K562 (cell line): ENCODE data around the gene ZP3. TPM values are rescaled to one million over a fixed set of nuclear protein-coding genes. Genes with fewer than 3 reads are reported as not detected.
"Not testable (repeated sequence)": the region's sequence is repeated elsewhere in the genome, so short reads cannot be mapped to it uniquely, and the experiment has no call there.

Experiments
- ATAC-seq: fragments of 200-7000 bp; cut with Tn5 transposase; 3 replicates; pipeline ENCODE4 v1.9.1; 2020; ENCODE audit warnings: moderate library complexity
- BruUV-seq: library from RNA; stranded (reverse); fragments of 400-500 nt; replicated peaks from 2 replicates; lab custom pipeline; 2021; lab: Mats Ljungman, UMichigan
- CTCF ChIA-PET: fragments of 300-600 bp; formaldehyde crosslinking; extraction: SDS; loops from one replicate; lab custom pipeline; 2021; ENCODE audit warnings: low intra/inter-chr PET ratio; lab: Yijun Ruan, JAX
- POLR2A ChIA-PET: fragments of 300-600, 350-650 bp; sonication (Branson Sonifier 250); formaldehyde crosslinking; extraction: SDS; loops from one replicate; lab custom pipeline; 2021; ENCODE audit warnings: antibody characterized with exemption, inconsistent platforms; lab: Yijun Ruan, JAX
- DNase-seq, 4 experiments: peaks; one replicate each; pipeline versions ENCODE4 v3.0.0 to v3.0.0-alpha.2; 2011 to 2018; ENCODE audit warnings: low spot score in 3 of 4, mixed read lengths in 3 of 4; ENCODE audit errors: extremely low read depth in 1 of 4
- FAIRE-seq: peaks from 2 replicates; lab custom pipeline; 2011; peaks lifted over from hg19 to GRCh38; lab: Jason Lieb, UNC
- H2AFZ ChIP-seq: 2 replicates; pipeline ENCODE4 v1.6.0; 2011; ENCODE audit warnings: low read depth, low read length, control low read depth, inconsistent platforms
- H3K27ac ChIP-seq: fragments of 200-600 bp; 3 replicates; pipeline ENCODE4 v1.8.0; 2011; ENCODE audit warnings: low read depth, mild to moderate bottlenecking, control low read depth, inconsistent platforms, low read length, moderate library complexity, mixed read lengths; ENCODE audit errors: extremely low read depth
- H3K27me3 ChIP-seq, 2 experiments: fragments of 300-600 bp in 1 of 2; 2 replicates in 1 of 2; 3 replicates in 1 of 2; pipeline versions ENCODE4 v1.6.0 to v1.8.0; 2011; ENCODE audit warnings: inconsistent platforms in 2 of 2, low read length in 2 of 2, mild to moderate bottlenecking in 1 of 2, mixed read lengths in 1 of 2, moderate library complexity in 1 of 2; ENCODE audit not compliant: control insufficient read depth in 2 of 2, insufficient read depth in 2 of 2
- H3K36me3 ChIP-seq: fragments of 300-600 bp; 3 replicates; pipeline ENCODE4 v1.8.0; 2011; ENCODE audit warnings: mild to moderate bottlenecking, low read length, inconsistent platforms; ENCODE audit not compliant: control insufficient read depth, insufficient read depth
- H3K4me1 ChIP-seq, 2 experiments: fragments of 200-600 bp in 1 of 2; replicated peaks in 1 of 2; 2 replicates in 1 of 2; 3 replicates in 1 of 2; pipeline versions ENCODE4 v1.5.1 to v1.8.0; 2011; ENCODE audit warnings: inconsistent platforms in 2 of 2, low read length in 2 of 2, mild to moderate bottlenecking in 1 of 2, mixed read lengths in 1 of 2, moderate library complexity in 1 of 2; ENCODE audit not compliant: control insufficient read depth in 2 of 2, insufficient read depth in 2 of 2
- H3K4me2 ChIP-seq: 2 replicates; pipeline ENCODE4 v1.6.1; 2011; ENCODE audit warnings: low read length, control low read depth, inconsistent platforms, mixed read lengths; ENCODE audit not compliant: insufficient read depth
- H3K4me3 ChIP-seq: fragments of 200-600 bp; sonication (generic), shearing (Covaris generic); 2 replicates; pipeline ENCODE4 v1.5.1; 2016; ENCODE audit warnings: control low read depth, inconsistent platforms
- H3K79me2 ChIP-seq: fragments of 200-600 bp; 3 replicates; pipeline ENCODE4 v1.8.0; 2011; ENCODE audit warnings: low read length, inconsistent platforms; ENCODE audit not compliant: control insufficient read depth, insufficient read depth
- H3K9ac ChIP-seq, 2 experiments: 2 replicates each; pipeline versions ENCODE4 v1.6.0 to v1.6.1; 2011; ENCODE audit warnings: low read depth in 2 of 2, low read length in 2 of 2, control low read depth in 1 of 2, inconsistent platforms in 1 of 2, mild to moderate bottlenecking in 1 of 2, mixed read lengths in 1 of 2; ENCODE audit not compliant: insufficient read depth in 1 of 2
- H3K9me1 ChIP-seq: one replicate; pipeline ENCODE4 v1.6.0; 2011; ENCODE audit warnings: inconsistent platforms, mild to moderate bottlenecking, low read length, moderate library complexity; ENCODE audit not compliant: control insufficient read depth, insufficient read depth
- H3K9me3 ChIP-seq: replicated peaks from 2 replicates; pipeline ENCODE4 v1.5.1; 2011; ENCODE audit warnings: low read depth, low read length, inconsistent platforms; ENCODE audit not compliant: control insufficient read depth, insufficient read depth
- H4K20me1 ChIP-seq: replicated peaks from 2 replicates; pipeline ENCODE4 v1.6.1; 2011; ENCODE audit warnings: low read length, inconsistent platforms, mixed read lengths; ENCODE audit not compliant: control insufficient read depth, insufficient read depth
- FOXA1 ChIP-seq: fragments of 450-650 bp; IDR thresholded peaks from 2 replicates; pipeline ENCODE4 v1.6.1; 2016; ENCODE audit warnings: mild to moderate bottlenecking, borderline replicate concordance
- RBFOX2 ChIP-seq: fragments of 200-400 bp; formaldehyde crosslinking; IDR thresholded peaks from 2 replicates; pipeline ENCODE4 v1.6.1; 2017; ENCODE audit warnings: low read depth, mild to moderate bottlenecking, low read length, moderate library complexity
- WGBS: fragments of 100-300 bp; shearing (Covaris generic); methylation state at CpG from one replicate; pipeline ENCODE4 v1.1.6; 2016; ENCODE audit warnings: low coverage, mixed read lengths; ENCODE audit not compliant: insufficient coverage; ENCODE audit errors: missing lambda C conversion rate; 5-methylcytosine and 5-hydroxymethylcytosine counted together
- in situ Hi-C: fragments of 300-500 bp; cut with MboI; formaldehyde crosslinking; loops from 4 replicates; pipeline ENCODE4 v1.15.0; 2018; ENCODE audit warnings: inconsistent platforms, mixed read lengths
- intact Hi-C: fragments of 100-400 bp; cut with micrococcal nuclease; formaldehyde crosslinking; loops from 2 replicates; pipeline ENCODE4 v1.14.2; 2022
- polyA plus RNA-seq, 8 experiments: library from polyadenylated mRNA; depleted of rRNA in 4 of 8; stranded (reverse) in 5 of 8; unstranded in 3 of 8; fragments of >200 nt; fragmentation: Nextera tagmentation in 2 of 8; fragmentation: Illumina TruSeq in 1 of 8; extraction: Ambion mirVana in 2 of 8; extraction: Trizol in 1 of 8; gene quantifications; 2 replicates each; pipeline versions ENCODE4 v1.2.1 to v1.2.3, GENCODE V29; 2011 to 2014; ENCODE audit warnings: inconsistent platforms in 1 of 8, missing spikeins in 1 of 8
- total RNA-seq, 7 experiments: library from RNA; depleted of rRNA in 6 of 7; stranded (reverse); fragments of >200 nt in 6 of 7; fragmentation: Illumina TruSeq in 2 of 7; extraction: Trizol in 2 of 7; gene quantifications; 2 replicates each; pipeline versions ENCODE4 v1.2.1 to v1.2.3, GENCODE V29; 2011 to 2021; ENCODE audit warnings: low replicate concordance in 1 of 7

Gene ZP3
- total and polyA plus RNA-seq, 9 of the 15 experiments (the other 6 are each of a cell fraction or from before 2014, with no cell fraction given) = 1.4 to 3.8 (median 2.4) TPM

DNA sequence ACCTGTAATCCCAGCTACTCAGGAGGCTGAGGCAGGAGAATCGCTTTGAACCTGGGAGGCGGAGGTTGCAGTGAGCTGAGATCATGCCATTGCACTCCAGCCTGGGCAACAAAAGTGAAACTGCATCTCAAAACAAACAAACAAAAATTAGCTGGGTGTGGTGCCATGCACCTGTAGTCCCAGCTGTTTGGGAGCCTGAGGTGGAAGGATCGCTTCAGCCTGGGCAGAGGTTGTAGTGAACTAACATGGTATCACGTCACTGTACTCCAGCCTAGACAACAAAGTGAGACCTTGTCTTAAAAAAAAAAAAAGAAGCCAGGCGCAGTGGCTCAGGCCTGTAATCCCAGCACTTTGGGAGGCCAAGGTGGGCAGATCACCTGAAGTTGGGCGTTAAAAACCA, 37.0 kb upstream of the ZP3 start:
- H3K4me3 ChIP-seq, CTCF ChIA-PET, FAIRE-seq, BruUV-seq, H3K9me1 ChIP-seq, H4K20me1 ChIP-seq, ATAC-seq, DNase-seq, H3K27ac ChIP-seq, POLR2A ChIA-PET, in situ Hi-C loops, H3K9me3 ChIP-seq, H3K27me3 ChIP-seq, H3K79me2 ChIP-seq, intact Hi-C loops, H3K36me3 ChIP-seq, H3K9ac ChIP-seq, H3K4me2 ChIP-seq: not testable (repeated sequence)
- WGBS = 87% methylated on average over 6 of the region's 6 CpGs
- H3K4me1 ChIP-seq = peaks cover 26 to 40% of the 10 kb centered on the region in 2 experiments
- H2AFZ ChIP-seq = 0 out of 2 replicates have a peak overlapping the region, but pooled peaks have one; percentile 95

DNA sequence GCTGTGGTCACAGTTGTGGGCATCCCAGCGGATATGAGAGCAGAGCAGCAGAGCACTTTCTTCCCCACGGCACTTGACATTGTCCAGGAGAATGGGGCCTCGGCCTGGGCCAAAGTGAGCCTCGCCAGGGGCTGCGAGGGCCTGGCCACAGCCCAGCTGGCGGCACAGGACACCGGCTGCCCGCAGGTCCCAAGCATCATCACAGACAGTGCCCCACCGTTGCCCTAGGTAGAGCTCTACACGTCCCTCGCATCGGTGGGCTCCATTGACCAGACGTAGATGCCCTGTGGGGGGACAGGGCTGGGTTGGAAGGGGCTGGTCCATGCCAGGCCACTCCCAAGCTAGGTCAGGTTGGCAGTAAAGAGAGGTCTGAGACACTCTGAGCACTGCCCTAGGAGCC, 34.7 kb upstream of the ZP3 start:
- peak overlapping the region; percentile 95 for H2AFZ ChIP-seq
- no TSS peak for BruUV-seq
- H3K9me3 ChIP-seq = no peaks in the 10 kb centered on the region
- POLR2A ChIA-PET = interaction anchor here (1.4 to 1.7 kb wide), 3 partner anchors 9 to 30 kb away, joined by 4 to 8 read pairs (median 5); no protein-coding TSS in a partner anchor
- FAIRE-seq (no peak), DNase-seq (no peak), ATAC-seq (no peak)
- intact Hi-C loops = no loop called here
- no peak overlapping the region for H3K4me2 ChIP-seq
- H3K27ac ChIP-seq = peak overlapping the region; percentile 83
- in situ Hi-C loops = no loop called here
- peak overlapping the region in 1 of 2 experiments; percentile 18; a peak in 2 of 4 replicates for H3K9ac ChIP-seq
- no peaks in the 10 kb centered on the region for H3K9me1 ChIP-seq
- no peak overlapping the region for H3K4me3 ChIP-seq
- no peaks in the 10 kb centered on the region for H4K20me1 ChIP-seq
- no peaks in the 10 kb centered on the region for H3K36me3 ChIP-seq
- no peaks in the 10 kb centered on the region for H3K27me3 ChIP-seq
- 94% methylated on average over 13 of the region's 13 CpGs for WGBS
- 0 out of 3 replicates have a peak, but pooled peaks cover 3% of the 10 kb centered on the region for H3K79me2 ChIP-seq
- H3K4me1 ChIP-seq = peaks cover 31 to 53% of the 10 kb centered on the region in 2 experiments
- CTCF ChIA-PET = no interaction called here
- TF ChIP-seq RBFOX2 (0 out of 2 replicates have a peak, but pooled peaks have one; percentile 20), FOXA1 (no peak)
- TF ChIP-seq, all 486 proteins: peak for 1
